IgD-negative memory B cell (primary cell): ENCODE results near the gene PAK2. TPM values are rescaled to one million over a fixed set of nuclear protein-coding genes. Genes with fewer than 3 reads are reported as not detected.

Experiments used
- H3K27ac Mint-ChIP-seq, 3 donors: one replicate each; pipeline ENCODE4 v1.8.0; 2020 to 2022; ENCODE audit warnings: mild to moderate bottlenecking in 3 of 3, mixed read lengths in 3 of 3, moderate library complexity in 1 of 3
- H3K27me3 Mint-ChIP-seq: one replicate; pipeline ENCODE4 v1.8.0; 2021; ENCODE audit warnings: mixed read lengths
- H3K36me3 Mint-ChIP-seq: one replicate; pipeline ENCODE4 v1.8.0; 2020; ENCODE audit warnings: mild to moderate bottlenecking, mixed read lengths
- H3K4me1 Mint-ChIP-seq, 3 donors: one replicate each; pipeline ENCODE4 v1.8.0; 2020 to 2022; ENCODE audit warnings: mixed read lengths in 3 of 3, mild to moderate bottlenecking in 1 of 3
- H3K4me3 Mint-ChIP-seq, 4 donors: one replicate each; pipeline ENCODE4 v1.8.0; 2020 to 2022; ENCODE audit warnings: mild to moderate bottlenecking in 4 of 4, mixed read lengths in 4 of 4, moderate library complexity in 3 of 4
- H3K9me3 Mint-ChIP-seq, 3 donors: one replicate each; pipeline ENCODE4 v1.8.0; 2020 to 2021; ENCODE audit warnings: mixed read lengths in 3 of 3, mild to moderate bottlenecking in 1 of 3
- polyA plus RNA-seq: library from polyadenylated mRNA; unstranded; fragments of 300-500 nt; fragmentation: Illumina TruSeq; gene quantifications from one replicate; pipeline ENCODE4 v1.2.3, GENCODE V29; 2021

The PAK2 gene
- polyA plus RNA-seq, 1 donor from 2014 or later = 35.0 TPM

DNA sequence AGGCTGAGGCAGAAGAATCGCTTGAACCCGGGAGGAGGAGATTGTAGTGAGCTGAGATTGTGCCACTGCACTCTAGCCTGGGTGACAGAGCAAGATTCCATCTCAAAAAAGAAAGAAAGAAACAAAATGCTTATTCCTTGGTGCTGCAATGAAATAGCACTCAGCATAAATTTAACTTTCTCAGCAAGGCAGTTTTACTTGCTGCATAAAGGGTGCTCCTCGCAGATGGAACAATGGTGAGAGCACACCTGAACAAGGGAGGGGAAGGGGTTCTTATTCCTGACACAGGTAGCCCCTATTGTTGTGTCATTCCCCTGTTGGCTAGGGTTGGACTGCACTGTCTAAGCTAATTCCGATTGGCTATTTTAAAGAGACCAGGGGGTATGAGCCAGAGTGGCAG lies 17.1 kb downstream of the PAK2 start:
- Mint-ChIP-seq H3K27ac (no peak overlapping the region), H3K4me3 (no peak overlapping the region)

DNA sequence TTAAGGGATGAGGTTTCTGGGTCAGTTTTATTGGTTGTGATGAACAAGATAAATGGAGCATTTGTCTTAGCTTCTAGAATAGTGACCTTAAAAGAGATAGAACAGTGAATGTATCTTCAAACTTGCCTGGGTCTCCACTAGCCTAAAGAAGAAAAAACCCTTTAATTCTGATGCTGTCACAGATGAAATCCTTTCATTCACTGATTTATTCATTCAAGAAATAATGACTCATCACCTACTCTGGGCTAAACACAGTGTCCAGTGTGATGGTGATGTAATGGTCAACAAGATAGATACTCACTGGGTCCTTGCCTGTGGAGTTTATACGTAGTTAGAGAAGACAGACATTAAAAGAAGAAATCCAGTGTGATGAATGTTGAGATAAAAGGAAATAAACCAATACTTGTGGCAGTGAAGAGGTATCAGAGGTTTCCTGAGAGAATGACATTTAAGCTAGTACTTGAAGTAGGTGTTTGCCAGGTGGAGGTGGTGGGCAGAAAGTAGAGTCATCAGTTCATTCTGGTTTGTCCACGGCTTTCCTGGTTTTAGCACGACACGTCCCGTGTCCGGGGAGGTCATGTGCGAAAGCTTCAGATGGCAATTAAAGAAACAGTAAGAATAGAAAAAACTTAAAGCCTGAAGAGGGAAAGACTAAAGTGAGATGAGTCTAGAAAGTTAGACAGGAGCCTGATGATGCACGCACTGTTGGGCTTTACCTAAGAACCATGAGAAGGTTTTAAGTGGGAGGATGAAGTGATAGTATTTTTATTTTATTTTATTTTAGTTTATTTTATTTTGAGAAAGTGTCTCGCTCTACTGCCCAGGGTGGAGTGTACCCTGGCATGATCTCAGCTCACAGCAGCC lies 18.5 kb downstream of the PAK2 start:
- Mint-ChIP-seq H3K36me3 (peaks cover 16% of the 10 kb centered on the region), H3K4me1 (peaks cover 17 to 30% (median 26%) of the 10 kb centered on the region in 3 donors), H3K4me3 (no peak overlapping the region), H3K27ac (no peak overlapping the region), H3K27me3 (no peaks in the 10 kb centered on the region), H3K9me3 (peaks cover 0 to 7% (median 6%) of the 10 kb centered on the region in 3 donors)

More for the DNA sequence above, 17.1 kb downstream of the PAK2 start:
- Mint-ChIP-seq H3K9me3 (peaks cover 0 to 7% (median 6%) of the 10 kb centered on the region in 3 donors), H3K27me3 (no peaks in the 10 kb centered on the region), H3K36me3 (peaks cover 16% of the 10 kb centered on the region), H3K4me1 (peaks cover 14 to 27% (median 23%) of the 10 kb centered on the region in 3 donors)

DNA sequence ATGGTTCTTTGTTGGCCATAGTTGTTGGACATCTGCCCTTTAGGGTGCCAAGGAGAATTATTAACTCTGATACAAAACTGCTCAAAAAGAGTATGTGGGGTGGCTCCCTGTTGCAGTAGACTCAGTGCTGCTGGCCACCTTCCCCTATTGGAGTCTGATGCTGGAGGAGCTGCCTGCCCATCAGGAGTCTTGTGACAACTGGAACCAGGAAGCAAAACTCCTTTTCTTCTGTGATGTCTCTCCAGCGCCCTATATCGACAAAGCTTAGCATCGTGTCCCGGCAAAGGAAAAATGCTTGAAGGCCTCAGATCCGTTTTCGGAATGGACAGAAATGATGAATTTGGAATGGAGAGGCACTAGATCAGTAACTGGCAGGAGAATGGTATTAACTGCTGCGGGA lies 23.5 kb downstream of the PAK2 start:
- Mint-ChIP-seq H3K27me3 (no peaks in the 10 kb centered on the region), H3K36me3 (peaks cover 9% of the 10 kb centered on the region), H3K9me3 (peaks cover 0 to 2% (median 0%) of the 10 kb centered on the region in 3 donors), H3K4me3 (peak overlapping the region in 1 of 4 donors; percentile 47), H3K27ac (peak overlapping the region in 2 of 3 donors; percentile 9 to 23), H3K4me1 (peaks cover 17 to 23% (median 22%) of the 10 kb centered on the region in 3 donors)

DNA sequence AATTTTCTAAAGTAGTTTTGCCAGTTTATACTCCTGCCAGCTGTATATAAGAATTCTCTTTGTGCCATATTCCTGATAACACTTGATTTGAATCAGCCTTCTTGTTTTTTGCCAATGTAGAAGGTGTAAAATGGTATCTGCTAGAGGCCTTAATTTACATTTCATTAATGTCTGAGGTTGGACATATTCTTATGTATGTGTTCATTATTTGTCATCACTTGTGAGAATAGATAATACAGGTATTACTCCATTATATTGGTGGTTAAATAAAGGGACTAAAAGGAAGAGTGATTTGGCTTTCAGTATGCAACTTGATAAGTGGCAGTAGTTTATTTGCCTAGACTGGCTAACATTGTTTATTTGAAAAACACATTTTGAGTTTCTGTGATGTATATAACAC lies 25.8 kb downstream of the PAK2 start:
- Mint-ChIP-seq H3K27ac (no peak overlapping the region), H3K4me1 (peaks cover 16 to 21% (median 21%) of the 10 kb centered on the region in 3 donors)

DNA sequence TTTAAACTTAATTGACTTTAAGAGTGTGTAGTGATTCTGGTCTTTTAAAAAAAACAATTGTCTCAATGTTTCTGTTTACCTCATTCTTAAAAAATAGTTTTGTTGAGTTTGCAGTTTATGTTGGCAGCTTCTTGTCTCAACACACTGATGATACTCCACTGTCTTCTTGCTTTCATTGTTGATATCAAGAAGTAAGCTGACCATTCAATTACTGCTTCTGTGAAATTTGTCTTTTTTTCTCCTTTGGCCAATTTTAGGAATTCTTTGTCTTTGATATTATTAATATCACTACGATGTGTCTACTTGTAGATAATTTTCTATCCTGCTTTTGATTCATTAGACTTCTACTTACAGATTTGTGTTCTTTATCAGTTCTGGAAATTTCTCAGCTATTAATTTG lies 31.4 kb downstream of the PAK2 start:
- no peaks in the 10 kb centered on the region for H3K27me3 Mint-ChIP-seq
- H3K36me3 Mint-ChIP-seq = peaks cover 6% of the 10 kb centered on the region
- H3K4me1 Mint-ChIP-seq = peaks cover 39 to 51% (median 51%) of the 10 kb centered on the region in 3 donors
- peak overlapping the region in 1 of 3 donors; percentile 65 for H3K27ac Mint-ChIP-seq
- H3K4me3 Mint-ChIP-seq = peak overlapping the region in 2 of 4 donors; percentile 40 to 41
- no peaks in the 10 kb centered on the region for H3K9me3 Mint-ChIP-seq

More for the DNA sequence above, 25.8 kb downstream of the PAK2 start:
- Mint-ChIP-seq H3K4me3 (peak overlapping the region in 1 of 4 donors; percentile 23), H3K9me3 (peaks cover 0 to 2% (median 0%) of the 10 kb centered on the region in 3 donors), H3K36me3 (peaks cover 6% of the 10 kb centered on the region), H3K27me3 (no peaks in the 10 kb centered on the region)

DNA sequence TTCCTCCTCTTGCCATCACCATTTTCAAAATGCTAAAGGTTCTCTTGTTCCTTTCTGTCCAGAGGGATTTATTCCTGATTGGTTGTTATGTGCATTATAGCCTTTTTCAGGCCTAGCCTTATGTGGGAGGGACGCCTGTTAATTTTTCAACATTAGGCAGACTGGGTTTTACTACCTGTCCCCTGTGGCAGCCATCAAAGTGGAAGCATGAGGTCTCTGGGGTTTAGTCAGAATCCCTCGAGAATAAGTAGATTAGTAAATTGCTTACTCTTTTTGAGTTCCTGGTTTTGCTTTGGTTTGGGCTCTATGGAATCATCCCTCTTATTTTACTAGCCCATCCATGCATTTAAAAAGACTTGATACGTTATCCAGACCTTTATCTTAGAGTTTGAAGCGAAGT lies 32.4 kb downstream of the PAK2 start:
- H3K4me1 Mint-ChIP-seq = peaks cover 37 to 54% (median 52%) of the 10 kb centered on the region in 3 donors
- no peaks in the 10 kb centered on the region for H3K9me3 Mint-ChIP-seq
- H3K36me3 Mint-ChIP-seq = peaks cover 4% of the 10 kb centered on the region
- peak overlapping the region in 2 of 3 donors; percentile 6 to 65 for H3K27ac Mint-ChIP-seq
- no peaks in the 10 kb centered on the region for H3K27me3 Mint-ChIP-seq
- peak overlapping the region in 2 of 4 donors; percentile 74 to 91 for H3K4me3 Mint-ChIP-seq

DNA sequence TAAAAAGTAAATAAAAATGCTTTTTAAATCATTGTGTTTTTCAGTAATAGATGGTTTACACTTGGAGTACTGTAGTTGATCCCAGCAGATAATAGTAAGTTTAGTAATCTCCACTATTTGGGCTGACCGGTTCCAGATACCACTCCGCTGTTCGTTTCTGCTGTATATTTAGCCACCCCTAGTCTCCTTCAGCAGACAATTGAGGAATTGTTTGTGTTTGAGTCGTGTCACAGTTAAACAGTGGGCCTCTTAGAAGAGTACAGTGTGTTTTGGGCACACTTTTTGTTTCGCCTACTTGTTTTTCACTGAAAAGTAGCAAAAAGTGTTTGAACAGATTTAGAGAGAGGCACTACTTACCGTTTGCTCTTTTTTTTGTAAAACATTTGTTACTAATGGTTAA lies 33.2 kb downstream of the PAK2 start:
- Mint-ChIP-seq H3K36me3 (peaks cover 4% of the 10 kb centered on the region), H3K27ac (no peak overlapping the region), H3K9me3 (no peaks in the 10 kb centered on the region), H3K4me3 (no peak overlapping the region), H3K4me1 (peaks cover 37 to 56% (median 56%) of the 10 kb centered on the region in 3 donors), H3K27me3 (no peaks in the 10 kb centered on the region)

DNA sequence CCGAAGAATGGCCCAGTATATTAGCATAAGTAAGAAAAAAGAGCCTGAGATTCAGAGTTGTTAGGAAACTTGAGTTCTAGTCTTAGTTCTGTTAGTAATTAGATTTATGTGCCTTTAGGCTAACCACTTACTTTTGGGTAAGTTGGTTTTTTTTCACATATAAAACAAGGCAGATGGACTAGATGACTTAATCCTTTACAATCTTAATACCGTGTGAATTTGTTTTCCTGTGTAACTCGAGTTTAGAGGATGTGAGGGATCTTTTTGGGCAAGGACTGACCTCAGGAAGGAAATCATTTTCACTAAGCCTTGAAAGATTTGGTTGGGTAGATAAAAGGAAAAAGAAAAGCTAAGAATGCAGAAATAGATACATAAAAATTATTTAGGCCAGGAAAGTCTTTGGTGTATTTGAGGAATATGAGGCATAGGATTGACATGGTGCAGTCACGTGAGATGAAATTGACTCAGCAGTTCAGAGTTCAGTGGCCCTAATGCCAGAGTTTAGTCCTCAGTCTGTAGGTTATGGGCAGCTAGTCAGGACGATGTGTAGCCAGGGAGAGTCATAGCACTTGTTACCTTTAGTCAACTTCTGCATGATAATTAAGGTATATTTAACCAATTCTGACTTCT lies 34.6 kb downstream of the PAK2 start:
- peaks cover 43 to 64% (median 60%) of the 10 kb centered on the region in 3 donors for H3K4me1 Mint-ChIP-seq
- H3K36me3 Mint-ChIP-seq = peaks cover 4% of the 10 kb centered on the region
- no peaks in the 10 kb centered on the region for H3K27me3 Mint-ChIP-seq
- H3K9me3 Mint-ChIP-seq = no peaks in the 10 kb centered on the region
- H3K4me3 Mint-ChIP-seq = peak overlapping the region in 2 of 4 donors; percentile 39 to 50
- H3K27ac Mint-ChIP-seq = peak overlapping the region in 1 of 3 donors; percentile 42

DNA sequence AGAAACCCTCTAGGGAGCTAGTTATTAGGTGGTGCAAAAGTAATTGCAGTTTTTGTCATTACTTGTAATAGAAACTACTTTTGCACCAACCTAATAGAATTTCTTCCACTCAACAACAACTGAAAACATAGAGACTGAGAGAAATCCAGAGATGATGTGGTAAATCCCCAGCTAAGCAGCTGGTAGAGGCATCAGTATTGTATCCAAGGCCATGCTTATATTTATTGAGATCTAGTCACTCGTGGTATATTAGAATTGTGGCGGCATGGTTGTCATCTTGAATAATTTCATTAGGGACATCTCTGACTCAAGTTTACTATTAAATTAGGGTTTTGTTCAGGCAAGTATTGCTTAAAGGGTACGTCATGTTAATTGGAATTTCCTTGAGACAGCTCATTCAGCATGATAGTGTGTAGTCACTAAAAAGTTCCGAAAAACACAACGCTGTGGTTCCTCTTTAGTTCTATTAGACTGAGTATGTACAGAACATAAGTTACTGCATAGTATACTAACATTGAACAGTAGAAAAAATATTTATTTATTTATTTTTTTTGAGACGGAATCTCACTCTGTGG lies 35.3 kb downstream of the PAK2 start:
- Mint-ChIP-seq H3K27me3 (no peaks in the 10 kb centered on the region), H3K27ac (peak overlapping the region in 1 of 3 donors; percentile 42), H3K36me3 (peaks cover 6% of the 10 kb centered on the region), H3K4me3 (peak overlapping the region in 2 of 4 donors; percentile 39 to 50), H3K9me3 (no peaks in the 10 kb centered on the region), H3K4me1 (peaks cover 45 to 64% (median 63%) of the 10 kb centered on the region in 3 donors)

DNA sequence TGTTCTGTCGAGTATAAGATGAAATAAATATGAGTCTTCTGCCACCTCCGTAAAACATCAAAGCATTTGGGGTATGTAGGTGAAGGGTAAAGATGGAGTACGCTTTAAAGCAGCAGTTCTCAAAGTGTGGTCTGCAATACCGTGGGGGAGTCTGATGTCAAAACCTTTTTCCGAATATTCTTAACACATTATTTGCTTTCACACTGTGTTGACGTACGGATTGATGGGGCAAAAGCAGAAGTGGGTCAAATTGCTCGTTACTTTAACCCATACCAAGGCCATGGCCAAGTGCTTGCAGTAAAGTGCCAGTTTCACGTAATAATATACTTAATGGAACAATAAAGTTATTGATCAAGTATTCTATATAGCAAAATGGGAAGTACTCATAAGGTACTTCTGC lies 36.3 kb downstream of the PAK2 start:
- Mint-ChIP-seq H3K4me3 (no peak overlapping the region), H3K27ac (peak overlapping the region in 1 of 3 donors; percentile 20), H3K36me3 (peaks cover 10% of the 10 kb centered on the region), H3K9me3 (no peaks in the 10 kb centered on the region), H3K4me1 (peaks cover 45 to 65% (median 63%) of the 10 kb centered on the region in 3 donors), H3K27me3 (no peaks in the 10 kb centered on the region)

DNA sequence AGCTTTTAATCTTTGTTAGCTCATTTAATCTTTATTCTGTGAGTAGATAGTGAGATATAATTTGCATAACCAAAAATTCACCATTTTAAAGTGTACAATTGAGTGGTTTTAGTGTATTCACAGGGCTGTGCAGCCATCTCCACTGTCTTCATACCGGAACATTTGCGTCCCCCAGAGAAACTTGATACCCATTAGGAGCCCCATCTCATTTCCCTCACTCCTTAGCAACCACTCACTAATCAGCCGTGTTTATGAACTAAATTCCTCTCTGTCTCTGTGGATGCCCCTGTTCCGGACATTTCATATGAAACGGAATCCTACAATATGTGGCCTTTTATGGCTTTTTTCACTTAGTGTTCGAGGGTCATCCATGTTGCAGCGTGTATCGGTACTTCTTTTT lies 38.2 kb downstream of the PAK2 start:
- H3K27me3 Mint-ChIP-seq = no peaks in the 10 kb centered on the region
- peaks cover 6% of the 10 kb centered on the region for H3K36me3 Mint-ChIP-seq
- H3K4me1 Mint-ChIP-seq = peaks cover 33 to 48% (median 47%) of the 10 kb centered on the region in 3 donors
- peak overlapping the region in 1 of 3 donors; percentile 62 for H3K27ac Mint-ChIP-seq
- no peak overlapping the region for H3K4me3 Mint-ChIP-seq
- H3K9me3 Mint-ChIP-seq = no peaks in the 10 kb centered on the region

DNA sequence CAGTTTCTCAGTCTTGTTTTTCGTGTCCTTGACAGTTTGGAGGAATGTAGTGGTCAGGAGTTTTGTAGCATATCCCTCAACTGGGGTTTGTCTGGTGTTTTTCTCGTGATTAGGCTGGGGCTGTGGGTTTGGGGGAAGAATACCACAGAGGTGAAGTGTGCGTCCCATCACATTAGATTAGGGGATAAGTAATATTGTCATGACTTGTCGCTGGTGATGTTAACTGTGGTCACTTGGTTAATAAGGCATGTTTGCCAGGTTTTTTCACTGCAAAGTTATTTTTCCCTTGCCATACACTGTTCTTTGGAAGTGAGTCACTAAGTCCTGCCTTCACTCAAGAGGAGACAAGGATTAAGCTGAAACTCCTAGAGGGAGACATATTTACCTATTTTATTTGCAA lies 39.1 kb downstream of the PAK2 start:
- Mint-ChIP-seq H3K4me1 (peaks cover 33 to 43% (median 41%) of the 10 kb centered on the region in 3 donors), H3K27ac (peak overlapping the region in 1 of 3 donors; percentile 42), H3K9me3 (no peaks in the 10 kb centered on the region), H3K4me3 (no peak overlapping the region), H3K27me3 (no peaks in the 10 kb centered on the region), H3K36me3 (peaks cover 8% of the 10 kb centered on the region)

DNA sequence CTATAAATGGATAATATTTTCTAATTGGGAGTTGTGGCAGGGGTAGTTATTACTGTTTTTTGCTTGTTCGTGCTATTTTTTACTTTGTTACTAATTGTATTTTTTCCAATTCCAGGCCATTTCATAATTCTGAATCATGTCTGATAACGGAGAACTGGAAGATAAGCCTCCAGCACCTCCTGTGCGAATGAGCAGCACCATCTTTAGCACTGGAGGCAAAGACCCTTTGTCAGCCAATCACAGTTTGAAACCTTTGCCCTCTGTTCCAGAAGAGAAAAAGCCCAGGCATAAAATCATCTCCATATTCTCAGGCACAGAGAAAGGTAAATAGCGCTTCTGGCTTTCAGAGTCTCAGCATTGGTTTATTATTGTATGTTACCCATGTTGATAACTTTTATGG lies 42.9 kb downstream of the PAK2 start:
- Mint-ChIP-seq H3K36me3 (peaks cover 12% of the 10 kb centered on the region), H3K9me3 (no peaks in the 10 kb centered on the region), H3K27ac (peak overlapping the region in 1 of 3 donors; percentile 2), H3K4me3 (no peak overlapping the region), H3K27me3 (no peaks in the 10 kb centered on the region), H3K4me1 (peaks cover 18 to 27% (median 20%) of the 10 kb centered on the region in 3 donors)

DNA sequence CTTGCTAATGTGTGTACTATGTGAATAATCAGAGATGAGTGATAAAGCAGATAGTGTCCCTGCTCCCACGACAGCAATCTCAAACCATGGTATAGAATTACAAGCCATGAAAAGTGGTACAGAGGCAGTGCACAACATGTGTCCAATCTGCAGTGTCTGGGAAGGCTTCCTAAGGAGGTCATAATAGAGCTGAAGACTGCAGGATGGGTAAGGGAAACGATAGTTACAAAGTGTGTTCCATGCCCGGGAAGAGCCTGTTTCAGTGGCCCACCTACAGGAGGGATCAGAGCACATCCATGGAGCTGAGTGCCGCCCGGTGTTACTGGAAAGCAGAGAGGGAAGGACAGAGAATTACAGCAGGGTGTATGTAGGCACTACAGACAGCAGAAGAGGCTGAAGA lies 48.9 kb downstream of the PAK2 start:
- no peak overlapping the region for H3K27ac Mint-ChIP-seq
- no peaks in the 10 kb centered on the region for H3K27me3 Mint-ChIP-seq
- peaks cover 16% of the 10 kb centered on the region for H3K36me3 Mint-ChIP-seq
- H3K9me3 Mint-ChIP-seq = no peaks in the 10 kb centered on the region
- H3K4me3 Mint-ChIP-seq = no peak overlapping the region
- peaks cover 4 to 18% (median 8%) of the 10 kb centered on the region in 3 donors for H3K4me1 Mint-ChIP-seq

DNA sequence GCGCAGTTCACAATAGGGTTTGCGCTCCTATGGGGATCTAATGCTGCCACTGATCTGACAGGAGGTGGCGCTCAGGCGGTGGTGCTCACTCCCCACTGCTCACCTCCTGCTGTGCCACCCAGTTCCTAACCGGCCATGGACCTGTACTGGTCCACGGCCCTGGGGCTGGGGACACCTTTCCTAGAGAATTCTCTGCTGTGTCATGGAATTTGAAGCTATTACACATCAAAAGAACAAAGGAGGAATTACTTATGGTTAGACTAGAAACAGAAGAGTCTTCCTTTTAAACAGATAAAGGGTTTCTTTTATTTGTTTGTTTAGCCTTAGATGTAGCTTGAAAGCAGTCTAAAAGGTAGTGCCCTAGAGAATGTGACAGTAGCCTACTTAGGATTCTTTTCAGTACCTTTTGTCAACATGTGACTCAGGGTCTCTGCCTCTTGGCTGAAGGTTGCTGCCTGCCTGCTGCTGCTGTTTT lies 50.3 kb downstream of the PAK2 start:
- Mint-ChIP-seq H3K27ac (no peak overlapping the region), H3K36me3 (peaks cover 14% of the 10 kb centered on the region), H3K4me1 (peaks cover 7 to 18% (median 10%) of the 10 kb centered on the region in 3 donors)

More for the DNA sequence above, 50.3 kb downstream of the PAK2 start:
- Mint-ChIP-seq H3K4me3 (no peak overlapping the region), H3K9me3 (no peaks in the 10 kb centered on the region), H3K27me3 (no peaks in the 10 kb centered on the region)
